SKM-1 (cell line): Measurements from ENCODE around the gene CENPA.
"Not testable (repeated sequence)": the region's sequence is repeated elsewhere in the genome, so short reads cannot be mapped to it uniquely, and the experiment has no call there.

Source experiments
- DNase-seq: peaks from one replicate; lab custom pipeline; 2025; ENCODE audit not compliant: unreplicated experiment; lab: John Stamatoyannopoulos, UW

Gene CENPA

GRCh38 chr2:26759845-26760244 is 26.0 kb upstream of the CENPA start:
- DNase-seq = no peak

GRCh38 chr2:26760991-26761390 is 24.9 kb upstream of the CENPA start:
- not testable (repeated sequence) for DNase-seq

- DNase-seq = no peak
These were observed 22.8 kb upstream of the CENPA start for GRCh38 chr2:26763019-26763418.

GRCh38 chr2:26764078-26764887 is 21.6 kb upstream of the CENPA start, which contains the start of gene SLC35F6:
Gene SLC35F6 (plus strand): TSS chr2:26764284. CDS start chr2:26764350, 66 bp downstream.
- no peak for DNase-seq

- DNase-seq = no peak
These were observed 20.9 kb upstream of the CENPA start for GRCh38 chr2:26764906-26765305.

- no peak for DNase-seq
These were observed 20.2 kb upstream of the CENPA start for GRCh38 chr2:26765475-26766200.

GRCh38 chr2:26767129-26767528 is 18.7 kb upstream of the CENPA start:
- no peak for DNase-seq

GRCh38 chr2:26767894-26768487 is 17.9 kb upstream of the CENPA start:
- no peak for DNase-seq

GRCh38 chr2:26768759-26769088 is 17.1 kb upstream of the CENPA start:
- DNase-seq = no peak

- DNase-seq = peak; percentile 96
These were observed 16.6 kb upstream of the CENPA start for GRCh38 chr2:26769089-26769761.

GRCh38 chr2:26770986-26771586 is 14.8 kb upstream of the CENPA start:
- DNase-seq = no peak

- DNase-seq = no peak
These were observed 13.5 kb upstream of the CENPA start for GRCh38 chr2:26772064-26773001.

GRCh38 chr2:26776195-26776800 is 9.6 kb upstream of the CENPA start:
- no peak for DNase-seq

GRCh38 chr2:26778098-26778497 is 7.8 kb upstream of the CENPA start:
- no peak for DNase-seq

GRCh38 chr2:26778507-26778906 is 7.3 kb upstream of the CENPA start:
- no peak for DNase-seq

- DNase-seq = peak; percentile 61
These were observed 5.6 kb upstream of the CENPA start for GRCh38 chr2:26780203-26780760.

- DNase-seq = no peak
These were observed 2.8 kb upstream of the CENPA start for GRCh38 chr2:26782876-26783704.

- DNase-seq = no peak
These were observed 1.2 kb upstream of the CENPA start for GRCh38 chr2:26784570-26785234.
